Measurements from ENCODE around the gene NLRP12.

DNA sequence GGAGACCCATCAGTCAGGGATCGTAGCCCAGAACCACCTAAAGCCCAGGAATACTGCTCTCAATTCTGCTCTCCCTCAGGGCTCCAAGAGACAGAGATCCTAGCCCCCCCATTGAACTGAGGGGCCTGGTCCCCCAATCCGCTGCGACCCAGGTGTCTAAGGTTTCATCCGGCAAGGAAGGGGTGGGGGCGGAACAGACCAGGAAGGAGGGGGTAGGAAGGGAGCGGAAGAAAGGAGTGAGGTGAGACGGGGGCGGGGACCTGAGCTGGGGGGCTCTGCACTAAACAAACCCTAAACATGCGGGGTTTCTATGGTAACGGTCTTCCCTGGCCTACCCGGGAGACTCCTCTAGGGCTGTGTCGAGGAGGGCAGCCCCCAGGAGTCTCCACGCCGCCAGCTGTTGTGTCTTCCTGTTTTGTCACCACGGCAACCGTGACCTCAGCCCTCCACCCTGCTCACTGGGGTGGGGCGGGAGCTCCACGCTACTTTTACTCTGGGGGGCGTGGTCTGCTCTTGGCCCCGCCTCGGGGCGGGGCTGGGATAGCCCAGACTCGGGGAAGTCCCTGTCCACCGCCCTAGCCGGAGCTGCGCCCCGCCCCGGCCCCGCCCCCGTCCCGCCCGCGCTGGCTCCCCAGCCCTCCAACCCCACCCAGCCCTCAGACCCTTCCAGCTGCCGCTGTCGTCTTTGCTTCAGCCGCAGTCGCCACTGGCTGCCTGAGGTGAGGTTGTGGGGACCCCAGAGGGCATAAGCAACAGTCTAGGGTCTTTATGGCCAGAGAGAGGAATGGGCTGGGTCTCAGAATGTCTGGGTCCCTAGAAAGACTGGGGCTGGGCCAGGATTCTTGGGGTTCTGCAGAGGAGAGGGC, 43.3 kb upstream of the NLRP12 start, which contains the start of gene MYADM:
- TF ChIP-seq, protein P1, sequence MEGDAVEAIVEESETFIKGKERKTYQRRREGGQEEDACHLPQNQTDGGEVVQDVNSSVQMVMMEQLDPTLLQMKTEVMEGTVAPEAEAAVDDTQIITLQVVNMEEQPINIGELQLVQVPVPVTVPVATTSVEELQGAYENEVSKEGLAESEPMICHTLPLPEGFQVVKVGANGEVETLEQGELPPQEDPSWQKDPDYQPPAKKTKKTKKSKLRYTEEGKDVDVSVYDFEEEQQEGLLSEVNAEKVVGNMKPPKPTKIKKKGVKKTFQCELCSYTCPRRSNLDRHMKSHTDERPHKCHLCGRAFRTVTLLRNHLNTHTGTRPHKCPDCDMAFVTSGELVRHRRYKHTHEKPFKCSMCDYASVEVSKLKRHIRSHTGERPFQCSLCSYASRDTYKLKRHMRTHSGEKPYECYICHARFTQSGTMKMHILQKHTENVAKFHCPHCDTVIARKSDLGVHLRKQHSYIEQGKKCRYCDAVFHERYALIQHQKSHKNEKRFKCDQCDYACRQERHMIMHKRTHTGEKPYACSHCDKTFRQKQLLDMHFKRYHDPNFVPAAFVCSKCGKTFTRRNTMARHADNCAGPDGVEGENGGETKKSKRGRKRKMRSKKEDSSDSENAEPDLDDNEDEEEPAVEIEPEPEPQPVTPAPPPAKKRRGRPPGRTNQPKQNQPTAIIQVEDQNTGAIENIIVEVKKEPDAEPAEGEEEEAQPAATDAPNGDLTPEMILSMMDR (IDR thresholded peaks at IDR 0.05; ENCODE audit: low read depth, low read length, poor library complexity, severe bottlenecking), result no peak
- no peak for TF ChIP-seq EZH2phosphoT487 (IDR thresholded peaks at IDR 0.05; ENCODE audit: borderline replicate concordance, low read length)

Measured in DOHH2 (cell line).